HG02798 (cell line): ENCODE measurements around the gene ZNF280B.
"Not testable (repeated sequence)": the region's sequence is repeated elsewhere in the genome, so short reads cannot be mapped to it uniquely, and the experiment has no call there.

Source experiments
- ATAC-seq: cut with Tn5 transposase; IDR thresholded peaks from one replicate; pipeline ENCODE4 v1.9.1; 2021; ENCODE audit warnings: mild to moderate bottlenecking; ENCODE audit not compliant: unreplicated experiment, poor library complexity

The ZNF280B gene

GRCh38 chr22:22512951-22513350 lies 4.4 kb upstream of the ZNF280B start:
- no peak for ATAC-seq

- not testable (repeated sequence) for ATAC-seq
Observed at GRCh38 chr22:22510833-22511232, 2.3 kb upstream of the ZNF280B start.

GRCh38 chr22:22509912-22510311 lies 1.4 kb upstream of the ZNF280B start:
- not testable (repeated sequence) for ATAC-seq

GRCh38 chr22:22507743-22508273 lies 734 bp downstream of the ZNF280B start:
- ATAC-seq = no peak

- ATAC-seq = no peak
Observed at GRCh38 chr22:22506736-22507135, 1.8 kb downstream of the ZNF280B start.

- ATAC-seq = no peak
Observed at GRCh38 chr22:22498267-22498666, 10.3 kb downstream of the ZNF280B start.

GRCh38 chr22:22491589-22491988 lies 17.0 kb downstream of the ZNF280B start:
- ATAC-seq = not testable (repeated sequence)

- no peak for ATAC-seq
Observed at GRCh38 chr22:22488736-22489135, 19.8 kb downstream of the ZNF280B start.

GRCh38 chr22:22487869-22488597 lies 20.5 kb downstream of the ZNF280B start:
- no peak for ATAC-seq

GRCh38 chr22:22487059-22487458 lies 21.5 kb downstream of the ZNF280B start:
- no peak for ATAC-seq

GRCh38 chr22:22486132-22486899 lies 22.2 kb downstream of the ZNF280B start:
- ATAC-seq = no peak

- no peak for ATAC-seq
Observed at GRCh38 chr22:22485524-22485923, 23.0 kb downstream of the ZNF280B start.

GRCh38 chr22:22484023-22484422 lies 24.5 kb downstream of the ZNF280B start:
- no peak for ATAC-seq

GRCh38 chr22:22480940-22481339 lies 27.6 kb downstream of the ZNF280B start:
- ATAC-seq = no peak

- no peak for ATAC-seq
Observed at GRCh38 chr22:22479999-22480532, 28.5 kb downstream of the ZNF280B start.

GRCh38 chr22:22479116-22479515 lies 29.4 kb downstream of the ZNF280B start:
- ATAC-seq = no peak

- ATAC-seq = no peak
Observed at GRCh38 chr22:22478470-22478869, 30.1 kb downstream of the ZNF280B start.

GRCh38 chr22:22474733-22475132 lies 33.8 kb downstream of the ZNF280B start:
- no peak for ATAC-seq

- not testable (repeated sequence) for ATAC-seq
Observed at GRCh38 chr22:22471104-22471503, 37.4 kb downstream of the ZNF280B start.

- ATAC-seq = no peak
Observed at GRCh38 chr22:22469527-22469926, 39.0 kb downstream of the ZNF280B start.

- ATAC-seq = not testable (repeated sequence)
Observed at GRCh38 chr22:22468794-22469469, 39.6 kb downstream of the ZNF280B start.
